Activated naive CD8-positive, alpha-beta T cell treated with anti-CD3 and anti-CD28 coated beads, Interleukin-2, amount 10 ng/mL, durations not matched to agents 7 days and 5 days (primary cell): ENCODE results near the gene MRM1. TPM values are rescaled to one million over a fixed set of nuclear protein-coding genes. Genes with fewer than 3 reads are reported as not detected.
A peak's percentile ranks its signal among the peaks of the same experiment; 100 is the strongest.

Experiments used
- ATAC-seq: fragments of 150-1000 bp; cut with Tn5 transposase; one replicate; pipeline ENCODE4 v1.10.0; 2021; ENCODE audit warnings: low read depth, moderate library complexity
- POLR2A ChIA-PET: fragments of 350-600 bp; sonication (Branson Sonifier 250); formaldehyde crosslinking; loops from one replicate; lab custom pipeline; 2021; ENCODE audit warnings: antibody characterized with exemption; lab: Charles Lee
- DNase-seq: peaks from one replicate; pipeline ENCODE4 v3.0.0; 2021
- H3K27ac Mint-ChIP-seq: one replicate; pipeline ENCODE4 v1.8.0; 2022; ENCODE audit warnings: mild to moderate bottlenecking, mixed read lengths
- H3K27me3 Mint-ChIP-seq: one replicate; pipeline ENCODE4 v1.8.0; 2022; ENCODE audit warnings: mild to moderate bottlenecking, moderate library complexity, mixed read lengths
- H3K36me3 Mint-ChIP-seq: one replicate; pipeline ENCODE4 v1.8.0; 2021; ENCODE audit warnings: mild to moderate bottlenecking, mixed read lengths
- H3K4me1 Mint-ChIP-seq: one replicate; pipeline ENCODE4 v1.8.0; 2021; ENCODE audit warnings: mixed read lengths
- H3K4me3 Mint-ChIP-seq: one replicate; pipeline ENCODE4 v1.8.0; 2022; ENCODE audit warnings: mild to moderate bottlenecking, moderate library complexity, mixed read lengths
- H3K9me3 Mint-ChIP-seq: one replicate; pipeline ENCODE4 v1.8.0; 2021; ENCODE audit warnings: mixed read lengths
- total RNA-seq, 2 experiments: library from RNA; stranded (reverse); gene quantifications; one replicate each; pipeline ENCODE4 v1.2.3, GENCODE V29; 2021

MRM1 gene
- total RNA-seq, 2 experiments from 2014 or later = 9.0 to 9.4 TPM

- DNase-seq (no peak), ATAC-seq (no peak)
- Mint-ChIP-seq H3K36me3 (no peaks in the 10 kb centered on the region), H3K27me3 (peaks cover 49% of the 10 kb centered on the region), H3K9me3 (no peaks in the 10 kb centered on the region), H3K27ac (no peak overlapping the region), H3K4me1 (peaks cover 12% of the 10 kb centered on the region), H3K4me3 (no peak overlapping the region)
- POLR2A ChIA-PET = no interaction called here
Measured at GRCh38 chr17:36647636-36648035, 46.3 kb downstream of the MRM1 start.

- H3K4me3 Mint-ChIP-seq = no peak overlapping the region
- DNase-seq (no peak), ATAC-seq (no peak)
- H3K27me3 Mint-ChIP-seq = peaks cover 30% of the 10 kb centered on the region
- peaks cover 4% of the 10 kb centered on the region for H3K4me1 Mint-ChIP-seq
- POLR2A ChIA-PET = no interaction called here
- H3K36me3 Mint-ChIP-seq = no peaks in the 10 kb centered on the region
- H3K9me3 Mint-ChIP-seq = no peaks in the 10 kb centered on the region
- no peak overlapping the region for H3K27ac Mint-ChIP-seq
Measured at GRCh38 chr17:36650096-36650775, 48.9 kb downstream of the MRM1 start.

GRCh38 chr17:36653374-36653773 is 52.0 kb downstream of the MRM1 start:
- Mint-ChIP-seq H3K36me3 (no peaks in the 10 kb centered on the region), H3K27me3 (peaks cover 34% of the 10 kb centered on the region)
- POLR2A ChIA-PET = no interaction called here

GRCh38 chr17:36653856-36654255 is 52.5 kb downstream of the MRM1 start:
- ATAC-seq (no peak), DNase-seq (no peak)
- H3K4me1 Mint-ChIP-seq = peaks cover 5% of the 10 kb centered on the region
- no peak overlapping the region for H3K27ac Mint-ChIP-seq
- no peaks in the 10 kb centered on the region for H3K36me3 Mint-ChIP-seq
- H3K4me3 Mint-ChIP-seq = no peak overlapping the region
- POLR2A ChIA-PET = no interaction called here
- peaks cover 32% of the 10 kb centered on the region for H3K27me3 Mint-ChIP-seq
- no peaks in the 10 kb centered on the region for H3K9me3 Mint-ChIP-seq

More at GRCh38 chr17:36653374-36653773, 52.0 kb downstream of the MRM1 start:
- Mint-ChIP-seq H3K4me3 (no peak overlapping the region), H3K4me1 (peaks cover 5% of the 10 kb centered on the region), H3K27ac (no peak overlapping the region), H3K9me3 (no peaks in the 10 kb centered on the region)
- ATAC-seq = no peak
- DNase-seq = no peak

- Mint-ChIP-seq H3K4me1 (peaks cover 1% of the 10 kb centered on the region), H3K4me3 (no peak overlapping the region), H3K36me3 (no peaks in the 10 kb centered on the region), H3K27ac (no peak overlapping the region), H3K27me3 (peaks cover 30% of the 10 kb centered on the region), H3K9me3 (no peaks in the 10 kb centered on the region)
- ATAC-seq (no peak), DNase-seq (no peak)
- POLR2A ChIA-PET = interaction anchor here (0.7 kb wide), 1 partner anchor 429 kb away, joined by 3 read pairs; no protein-coding TSS in a partner anchor
Measured at GRCh38 chr17:36655726-36656125, 54.3 kb downstream of the MRM1 start.

GRCh38 chr17:36657390-36657762 is 56.0 kb downstream of the MRM1 start:
- Mint-ChIP-seq H3K4me3 (peak overlapping the region; percentile 77), H3K27me3 (peaks cover 28% of the 10 kb centered on the region), H3K36me3 (no peaks in the 10 kb centered on the region), H3K9me3 (no peaks in the 10 kb centered on the region), H3K4me1 (peaks cover 1% of the 10 kb centered on the region), H3K27ac (no peak overlapping the region)
- DNase-seq (no peak), ATAC-seq (no peak)
- POLR2A ChIA-PET = no interaction called here

GRCh38 chr17:36657763-36658490 is 56.5 kb downstream of the MRM1 start:
- Mint-ChIP-seq H3K4me1 (peaks cover 1% of the 10 kb centered on the region), H3K36me3 (no peaks in the 10 kb centered on the region), H3K4me3 (peak overlapping the region; percentile 77), H3K9me3 (no peaks in the 10 kb centered on the region), H3K27me3 (peaks cover 28% of the 10 kb centered on the region), H3K27ac (no peak overlapping the region)
- POLR2A ChIA-PET = no interaction called here
- DNase-seq = peak; percentile 61
- ATAC-seq = peak; percentile 50

Other genes with a start within 250 kb of the MRM1 start
- gene TBC1D3H, start 213.1 kb upstream of the MRM1 start, total RNA-seq = 1 to 10 TPM in 1 of 2 experiments, not detected in 1; 2.6 TPM
- gene ZNHIT3, start 114.9 kb upstream of the MRM1 start, total RNA-seq = 10 to 100 TPM; 48.4 to 48.8 TPM
- 100 to 1,000 TPM; 113 to 117 TPM for gene MYO19, start 66.7 kb upstream of the MRM1 start, total RNA-seq
- gene PIGW, start 66.6 kb upstream of the MRM1 start, total RNA-seq = 10 to 100 TPM in 1 of 2 experiments, 1 to 10 TPM in 1; 8.6 to 11.1 TPM
- 100 to 1,000 TPM; 134 to 136 TPM for gene GGNBP2, start 56.7 kb upstream of the MRM1 start, total RNA-seq
- gene DHRS11, start 9.7 kb upstream of the MRM1 start, total RNA-seq = 1 to 10 TPM; 4.7 to 4.8 TPM